Regular cardiac myocyte (primary cell): ENCODE results near the gene SIRT5. TPM values are rescaled to one million over a fixed set of nuclear protein-coding genes. Genes with fewer than 3 reads are reported as not detected.

Source experiments
- total RNA-seq: library from RNA; depleted of rRNA; stranded (reverse); fragments of >200 nt; gene quantifications from 2 replicates; pipeline ENCODE4 v1.2.3, GENCODE V29; 2014

Gene SIRT5
- 6.1 and 8.7 TPM in 2 replicates for total RNA-seq

GRCh38 chr6:13574571-13575376, at the start of gene SIRT5:
TSS of gene SIRT5 (plus strand) at chr6:13574601. CDS start at chr6:13584111, 9,510 bp downstream.

GRCh38 chr6:13614926-13615791, 40.8 kb downstream of the SIRT5 start, which contains the start of gene NOL7:
TSS of gene NOL7 (plus strand) at chr6:13615335. CDS start at chr6:13615359, 24 bp downstream.

Other genes with a start within 250 kb of the SIRT5 start
- gene TBC1D7, start 246.1 kb upstream of the SIRT5 start, total RNA-seq: 16.9 and 26.3 TPM in 2 replicates
- gene GFOD1, start 87.0 kb upstream of the SIRT5 start, total RNA-seq: 6.5 and 8.2 TPM in 2 replicates
- 45.9 and 104 TPM in 2 replicates for gene NOL7, start 40.7 kb downstream of the SIRT5 start, total RNA-seq
- 21.3 and 29.3 TPM in 2 replicates for gene RANBP9, start 137.2 kb downstream of the SIRT5 start, total RNA-seq
- 10.1 and 11.1 TPM in 2 replicates for gene MCUR1, start 240.0 kb downstream of the SIRT5 start, total RNA-seq